Urothelium cell line (cell line): Measurements from ENCODE around the gene ATP8B2.
A peak's percentile ranks its signal among the peaks of the same experiment; 100 is the strongest.
"Not testable (repeated sequence)": the region's sequence is repeated elsewhere in the genome, so short reads cannot be mapped to it uniquely, and the experiment has no call there.

Experiments used
- DNase-seq: peaks from one replicate; pipeline ENCODE4 v3.0.0; 2011; ENCODE audit warnings: low spot score, mixed read lengths
- FAIRE-seq: peaks from 2 replicates; lab custom pipeline; 2011; peaks lifted over from hg19 to GRCh38; lab: Jason Lieb, UNC

Gene ATP8B2

GRCh38 chr1:154324241-154324640 is 1.1 kb upstream of the ATP8B2 start:
- DNase-seq (no peak), FAIRE-seq (no peak)

- peak; percentile 90 for DNase-seq
- no peak for FAIRE-seq
Observed at GRCh38 chr1:154325583-154326545, 539 bp downstream of the ATP8B2 start.

GRCh38 chr1:154326546-154327465 is 1.5 kb downstream of the ATP8B2 start:
- FAIRE-seq = no peak
- peak; percentile 40 for DNase-seq

- DNase-seq = no peak
- no peak for FAIRE-seq
Observed at GRCh38 chr1:154327466-154328317, 2.4 kb downstream of the ATP8B2 start.

- FAIRE-seq (no peak), DNase-seq (peak; percentile 53)
Observed at GRCh38 chr1:154328318-154329151, 3.2 kb downstream of the ATP8B2 start.

GRCh38 chr1:154329152-154329521 is 3.8 kb downstream of the ATP8B2 start:
- DNase-seq (no peak), FAIRE-seq (no peak)

GRCh38 chr1:154329551-154330131 is 4.3 kb downstream of the ATP8B2 start:
- no peak for FAIRE-seq
- DNase-seq = no peak

- FAIRE-seq (no peak), DNase-seq (no peak)
Observed at GRCh38 chr1:154330669-154331068, 5.3 kb downstream of the ATP8B2 start.

GRCh38 chr1:154334079-154335024 is 9.0 kb downstream of the ATP8B2 start:
- DNase-seq (no peak), FAIRE-seq (no peak)

GRCh38 chr1:154335025-154335714 is 9.8 kb downstream of the ATP8B2 start:
- no peak for FAIRE-seq
- DNase-seq = peak; percentile 76

- FAIRE-seq (no peak), DNase-seq (no peak)
Observed at GRCh38 chr1:154337253-154337894, 12.0 kb downstream of the ATP8B2 start.

- no peak for DNase-seq
- FAIRE-seq = no peak
Observed at GRCh38 chr1:154338875-154339274, 13.6 kb downstream of the ATP8B2 start.

GRCh38 chr1:154341366-154341765 is 16.0 kb downstream of the ATP8B2 start:
- not testable (repeated sequence) for DNase-seq, FAIRE-seq

- FAIRE-seq = no peak
- no peak for DNase-seq
Observed at GRCh38 chr1:154342132-154342531, 16.8 kb downstream of the ATP8B2 start.

GRCh38 chr1:154342836-154343472 is 17.6 kb downstream of the ATP8B2 start:
- DNase-seq (no peak), FAIRE-seq (no peak)

- FAIRE-seq = no peak
- DNase-seq = no peak
Observed at GRCh38 chr1:154344977-154345837, 19.9 kb downstream of the ATP8B2 start.
